ENCODE results near the gene ACOT6.
A peak's percentile ranks its signal among the peaks of the same experiment; 100 is the strongest.
"Not testable (repeated sequence)": the region's sequence is repeated elsewhere in the genome, so short reads cannot be mapped to it uniquely, and the experiment has no call there.

Gene ACOT6

GRCh38 chr14:73612339-73613045 lies at the start of gene ACOT6:
Gene ACOT6, plus strand, starts transcription at chr14:73612517. Its CDS starts 55 bp downstream, at chr14:73612572.
- DNase-seq, result peak; percentile 65

GRCh38 chr14:73562696-73563095 lies 49.6 kb upstream of the ACOT6 start:
- DNase-seq, result not testable (repeated sequence)

- not testable (repeated sequence) for DNase-seq
Observed at GRCh38 chr14:73566431-73566830, 45.9 kb upstream of the ACOT6 start.

- DNase-seq, result not testable (repeated sequence)
Observed at GRCh38 chr14:73566935-73567334, 45.4 kb upstream of the ACOT6 start.

- no peak for DNase-seq
Observed at GRCh38 chr14:73567358-73567757, 45.0 kb upstream of the ACOT6 start.

GRCh38 chr14:73567951-73568885 lies 44.1 kb upstream of the ACOT6 start:
- no peak for DNase-seq

- DNase-seq, result not testable (repeated sequence)
Observed at GRCh38 chr14:73568886-73569184, 43.5 kb upstream of the ACOT6 start.

GRCh38 chr14:73569185-73569958 lies 42.9 kb upstream of the ACOT6 start, which contains the start of gene ACOT2:
Gene ACOT2, plus strand, starts transcription at chr14:73569213. Its CDS starts 28 bp downstream, at chr14:73569241.
- peak; percentile 81 for DNase-seq

GRCh38 chr14:73570913-73571312 lies 41.4 kb upstream of the ACOT6 start:
- DNase-seq, result peak; percentile 65

- DNase-seq, result not testable (repeated sequence)
Observed at GRCh38 chr14:73573034-73573433, 39.3 kb upstream of the ACOT6 start.

GRCh38 chr14:73573740-73574139 lies 38.6 kb upstream of the ACOT6 start:
- not testable (repeated sequence) for DNase-seq

GRCh38 chr14:73574251-73574650 lies 38.1 kb upstream of the ACOT6 start:
- DNase-seq, result not testable (repeated sequence)

GRCh38 chr14:73576391-73576790 lies 35.9 kb upstream of the ACOT6 start:
- DNase-seq, result no peak

GRCh38 chr14:73577214-73577613 lies 35.1 kb upstream of the ACOT6 start:
- not testable (repeated sequence) for DNase-seq

GRCh38 chr14:73582102-73582979 lies 30.0 kb upstream of the ACOT6 start:
- not testable (repeated sequence) for DNase-seq

GRCh38 chr14:73588695-73589094 lies 23.6 kb upstream of the ACOT6 start:
- DNase-seq, result no peak

GRCh38 chr14:73589116-73589515 lies 23.2 kb upstream of the ACOT6 start:
- DNase-seq, result no peak

GRCh38 chr14:73590673-73591004 lies 21.7 kb upstream of the ACOT6 start:
- DNase-seq, result not testable (repeated sequence)

- DNase-seq, result peak; percentile 68
Observed at GRCh38 chr14:73591690-73592449, 20.4 kb upstream of the ACOT6 start, which contains the start of gene ACOT4. Gene ACOT4, plus strand, starts transcription at chr14:73591873. Its CDS starts 87 bp downstream, at chr14:73591960.

- DNase-seq, result no peak
Observed at GRCh38 chr14:73594491-73594890, 17.8 kb upstream of the ACOT6 start.

- DNase-seq, result no peak
Observed at GRCh38 chr14:73599499-73599898, 12.8 kb upstream of the ACOT6 start.
